Glutamatergic neuron (in vitro differentiated cells): ENCODE data around the gene RHBDL1. TPM values are rescaled to one million over a fixed set of nuclear protein-coding genes. Genes with fewer than 3 reads are reported as not detected.

Experiments
- DNase-seq: peaks from one replicate; pipeline ENCODE4 v3.0.0; 2022
- H3K27ac Mint-ChIP-seq: one replicate; pipeline ENCODE4 v1.8.0; 2020; ENCODE audit warnings: mild to moderate bottlenecking, mixed read lengths, inconsistent platforms; ENCODE audit not compliant: unreplicated experiment
- H3K27me3 Mint-ChIP-seq: one replicate; pipeline ENCODE4 v1.8.0; 2020; ENCODE audit warnings: mild to moderate bottlenecking, moderate library complexity, mixed read lengths, inconsistent platforms; ENCODE audit not compliant: unreplicated experiment
- H3K36me3 Mint-ChIP-seq: one replicate; pipeline ENCODE4 v1.8.0; 2020; ENCODE audit warnings: mild to moderate bottlenecking, mixed read lengths, inconsistent platforms; ENCODE audit not compliant: unreplicated experiment
- H3K4me1 Mint-ChIP-seq: one replicate; pipeline ENCODE4 v1.8.0; 2020; ENCODE audit warnings: mild to moderate bottlenecking, low read depth, mixed read lengths, inconsistent platforms; ENCODE audit not compliant: unreplicated experiment
- H3K4me3 Mint-ChIP-seq: one replicate; pipeline ENCODE4 v1.8.0; 2020; ENCODE audit warnings: mild to moderate bottlenecking, mixed read lengths, inconsistent platforms; ENCODE audit not compliant: unreplicated experiment
- H3K9me3 Mint-ChIP-seq: one replicate; pipeline ENCODE4 v1.8.0; 2020; ENCODE audit warnings: mild to moderate bottlenecking, moderate library complexity, mixed read lengths, inconsistent platforms; ENCODE audit not compliant: unreplicated experiment
- CTCF ChIP-seq: fragments of 200-600 bp; sonication (generic); IDR thresholded peaks from one replicate; pipeline ENCODE4 v1.5.0; 2021; ENCODE audit not compliant: partially characterized antibody, unreplicated experiment
- total RNA-seq: library from RNA; stranded (reverse); fragmentation: NEBNext Ultra II Directional; extraction: Animal tissue kit (Norgen Biotek cat#: 25700); gene quantifications from one replicate; pipeline ENCODE4 v1.2.1, GENCODE V29; 2021; ENCODE audit not compliant: unreplicated experiment

The RHBDL1 gene
- total RNA-seq, 1 donor from 2014 or later, result 8.2 TPM

DNA sequence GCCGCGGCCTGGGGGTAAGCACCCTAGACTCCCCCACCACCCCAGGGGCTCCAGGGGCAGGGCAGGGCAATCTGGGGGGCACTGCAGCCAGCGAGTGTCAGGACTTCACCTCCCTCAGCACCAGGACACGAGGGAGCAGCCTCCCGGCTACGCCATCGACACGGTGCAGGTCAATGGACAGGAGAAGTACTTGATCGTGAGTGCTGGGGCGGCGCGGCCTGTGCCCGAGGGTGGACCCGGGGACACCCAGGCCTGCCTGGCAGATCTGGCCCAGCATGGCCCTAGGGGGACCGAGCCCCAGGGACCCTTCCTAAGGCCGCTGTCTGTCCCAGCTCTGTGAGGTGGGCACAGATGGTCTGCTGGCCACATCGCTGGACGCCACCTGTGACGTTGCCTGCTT lies 3.1 kb upstream of the RHBDL1 start:
- H3K36me3 Mint-ChIP-seq, result no peaks in the 10 kb centered on the region
- TF ChIP-seq CTCF, result no peak
- no peak overlapping the region for H3K4me3 Mint-ChIP-seq

DNA sequence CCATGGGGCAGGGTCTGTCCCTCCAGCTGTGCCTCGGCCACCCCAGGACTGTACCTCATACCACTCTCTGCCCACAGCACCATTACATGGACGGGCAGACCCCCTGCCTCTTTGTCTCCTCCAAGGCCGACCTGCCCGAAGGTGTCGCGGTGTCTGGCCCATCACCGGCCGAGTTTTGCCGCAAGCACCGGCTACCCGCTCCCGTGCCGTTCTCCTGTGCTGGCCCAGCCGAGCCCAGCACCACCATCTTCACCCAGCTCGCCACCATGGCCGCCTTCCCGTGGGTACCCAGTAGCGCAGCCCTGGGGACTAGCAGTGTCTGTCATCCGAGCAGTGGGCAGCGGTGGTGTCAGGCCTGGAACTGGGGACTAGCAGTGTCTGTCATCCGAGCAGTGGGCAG lies 2.6 kb upstream of the RHBDL1 start:
- no peak for TF ChIP-seq CTCF
- DNase-seq, result no peak
- H3K9me3 Mint-ChIP-seq, result peaks cover 3% of the 10 kb centered on the region
- H3K36me3 Mint-ChIP-seq, result no peaks in the 10 kb centered on the region
- no peak overlapping the region for H3K27ac Mint-ChIP-seq
- H3K27me3 Mint-ChIP-seq, result peaks cover 4% of the 10 kb centered on the region
- no peaks in the 10 kb centered on the region for H3K4me1 Mint-ChIP-seq
- no peak overlapping the region for H3K4me3 Mint-ChIP-seq

More for the DNA sequence above, 3.1 kb upstream of the RHBDL1 start:
- DNase-seq, result no peak
- Mint-ChIP-seq H3K9me3 (peaks cover 3% of the 10 kb centered on the region), H3K27me3 (peaks cover 6% of the 10 kb centered on the region), H3K4me1 (peaks cover 2% of the 10 kb centered on the region), H3K27ac (no peak overlapping the region)

- peaks cover 4% of the 10 kb centered on the region for H3K27me3 Mint-ChIP-seq
- H3K27ac Mint-ChIP-seq, result no peak overlapping the region
- H3K4me3 Mint-ChIP-seq, result no peak overlapping the region
- no peak for TF ChIP-seq CTCF
- peaks cover 3% of the 10 kb centered on the region for H3K9me3 Mint-ChIP-seq
- no peak for DNase-seq
- no peaks in the 10 kb centered on the region for H3K4me1 Mint-ChIP-seq
- no peaks in the 10 kb centered on the region for H3K36me3 Mint-ChIP-seq
Observed at GRCh38 chr16:673399-673991, 2.0 kb upstream of the RHBDL1 start.

DNA sequence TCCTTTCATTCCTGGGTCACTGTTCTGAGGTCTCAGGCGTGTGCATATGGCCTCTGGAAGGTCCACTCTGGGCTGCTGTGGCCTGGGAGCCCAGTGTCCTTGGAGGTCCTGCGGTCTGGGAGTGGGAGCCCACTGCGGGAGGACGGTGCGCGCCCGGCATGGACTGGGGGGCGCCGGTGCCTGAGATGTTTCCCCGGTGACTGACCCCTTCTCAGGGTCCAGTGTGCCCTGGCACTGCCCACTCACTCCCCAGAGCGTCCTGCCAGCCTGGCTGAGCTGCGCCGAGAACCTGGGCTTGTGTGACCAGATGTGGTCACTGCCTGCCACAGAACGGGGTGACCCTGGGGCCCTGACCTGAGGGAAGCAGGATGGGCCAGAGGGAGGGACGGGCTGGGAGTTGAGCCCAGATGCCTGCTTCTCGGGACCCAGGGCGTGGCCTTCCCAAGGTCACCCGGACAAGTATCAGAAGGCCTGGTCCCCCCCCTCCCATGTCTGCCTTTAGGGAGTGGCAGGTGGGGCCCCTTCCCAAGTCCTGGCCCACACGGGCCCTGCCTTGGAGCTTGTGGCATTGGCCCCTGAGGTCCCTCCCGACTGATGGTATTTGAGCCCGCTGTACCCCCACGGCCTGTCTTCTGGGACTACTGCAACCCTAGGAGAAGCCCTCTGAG lies 1.1 kb upstream of the RHBDL1 start:
- peaks cover 4% of the 10 kb centered on the region for H3K27me3 Mint-ChIP-seq
- H3K9me3 Mint-ChIP-seq, result peaks cover 6% of the 10 kb centered on the region
- no peak overlapping the region for H3K27ac Mint-ChIP-seq
- no peaks in the 10 kb centered on the region for H3K36me3 Mint-ChIP-seq
- TF ChIP-seq CTCF, result no peak
- no peak overlapping the region for H3K4me3 Mint-ChIP-seq
- no peak for DNase-seq
- H3K4me1 Mint-ChIP-seq, result no peaks in the 10 kb centered on the region

DNA sequence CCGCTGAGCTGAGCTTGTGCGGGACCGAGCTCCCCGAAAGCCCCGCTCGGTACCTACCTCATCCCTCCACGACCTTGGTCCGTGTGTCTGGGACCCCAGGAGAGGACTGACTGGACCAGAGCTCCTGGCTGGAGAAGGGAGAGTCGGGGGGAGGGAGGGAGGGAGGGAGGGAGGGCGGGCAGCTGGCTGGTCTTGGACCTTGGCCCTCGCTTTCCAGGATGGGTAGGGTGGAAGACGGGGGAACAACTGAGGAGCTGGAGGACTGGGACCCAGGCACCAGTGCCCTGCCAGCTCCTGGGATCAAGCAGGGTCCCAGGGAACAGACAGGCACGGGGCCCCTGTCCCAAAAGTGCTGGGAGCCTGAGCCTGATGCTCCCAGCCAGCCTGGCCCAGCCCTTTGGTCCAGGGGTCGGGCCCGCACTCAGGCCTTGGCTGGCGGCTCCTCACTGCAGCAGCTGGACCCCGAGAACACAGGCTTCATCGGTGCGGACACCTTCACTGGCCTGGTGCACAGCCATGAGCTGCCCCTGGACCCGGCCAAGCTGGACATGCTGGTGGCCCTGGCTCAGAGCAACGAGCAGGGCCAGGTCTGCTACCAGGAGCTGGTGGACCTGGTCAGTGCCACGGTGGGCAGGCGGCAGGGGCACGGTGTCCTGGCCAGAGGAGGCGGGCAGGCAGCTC lies 553 bp downstream of the RHBDL1 start:
- Mint-ChIP-seq H3K36me3 (no peaks in the 10 kb centered on the region), H3K27me3 (peaks cover 6% of the 10 kb centered on the region), H3K27ac (no peak overlapping the region), H3K9me3 (peaks cover 6% of the 10 kb centered on the region), H3K4me3 (no peak overlapping the region), H3K4me1 (peaks cover 2% of the 10 kb centered on the region)
- no peak for TF ChIP-seq CTCF
- no peak for DNase-seq
